HUDEP-2 (cell line): ENCODE data around the gene MRPS33.
"Not testable (repeated sequence)": the region's sequence is repeated elsewhere in the genome, so short reads cannot be mapped to it uniquely, and the experiment has no call there.

ENCODE experiments used
- DNase-seq, 76 experiments: peaks; one replicate each; lab custom pipeline; 2025; ENCODE audit not compliant: unreplicated experiment in 76 of 76; lab: John Stamatoyannopoulos, UW

MRPS33 gene

GRCh38 chr7:141014524-141015395 is at the start of gene MRPS33:
Gene MRPS33, minus strand, starts transcription at chr7:141014952. Its CDS starts 4,319 bp downstream, at chr7:141010633.
- peak; percentile 27 to 96 (median 90) for DNase-seq

GRCh38 chr7:141057788-141058187 is 43.0 kb upstream of the MRPS33 start:
- DNase-seq: no peak

- no peak for DNase-seq
Measured at GRCh38 chr7:141055146-141055545, 40.4 kb upstream of the MRPS33 start.

- DNase-seq: no peak
Measured at GRCh38 chr7:141053626-141054025, 38.9 kb upstream of the MRPS33 start.

- DNase-seq: no peak
Measured at GRCh38 chr7:141045842-141046620, 31.3 kb upstream of the MRPS33 start.

- DNase-seq: no peak
Measured at GRCh38 chr7:141045126-141045841, 30.5 kb upstream of the MRPS33 start.

- DNase-seq: no peak
Measured at GRCh38 chr7:141043616-141044015, 28.9 kb upstream of the MRPS33 start.

- DNase-seq: no peak
Measured at GRCh38 chr7:141042222-141043193, 27.8 kb upstream of the MRPS33 start.

- no peak for DNase-seq
Measured at GRCh38 chr7:141039376-141039775, 24.6 kb upstream of the MRPS33 start.

- DNase-seq: not testable (repeated sequence)
Measured at GRCh38 chr7:141038100-141038499, 23.3 kb upstream of the MRPS33 start.

- not testable (repeated sequence) for DNase-seq
Measured at GRCh38 chr7:141032539-141033323, 18.0 kb upstream of the MRPS33 start.

- no peak for DNase-seq
Measured at GRCh38 chr7:141028767-141029166, 14.0 kb upstream of the MRPS33 start.

GRCh38 chr7:141027043-141027442 is 12.3 kb upstream of the MRPS33 start:
- DNase-seq: peak in 5 of 76 experiments; percentile 1 to 9 (median 2)

- DNase-seq: no peak
Measured at GRCh38 chr7:141024668-141025067, 9.9 kb upstream of the MRPS33 start.

- DNase-seq: no peak
Measured at GRCh38 chr7:141023295-141023694, 8.5 kb upstream of the MRPS33 start.

GRCh38 chr7:141017555-141017954 is 2.8 kb upstream of the MRPS33 start:
- no peak for DNase-seq

GRCh38 chr7:141016349-141016748 is 1.6 kb upstream of the MRPS33 start:
- DNase-seq: no peak

GRCh38 chr7:141014125-141014523 is 628 bp downstream of the MRPS33 start:
- peak in 2 of 76 experiments; percentile 6 to 29 for DNase-seq

GRCh38 chr7:141013345-141013715 is 1.4 kb downstream of the MRPS33 start:
- DNase-seq: no peak
